ENCODE results near the gene AGBL5.
"Not testable (repeated sequence)": the region's sequence is repeated elsewhere in the genome, so short reads cannot be mapped to it uniquely, and the experiment has no call there.

AGBL5 gene

GRCh38 chr2:27094353-27094984 is 43.0 kb downstream of the AGBL5 start:
- DNase-seq = no peak

- DNase-seq = no peak
Measured at GRCh38 chr2:27095427-27095744, 43.9 kb downstream of the AGBL5 start.

- DNase-seq = peak in 1 of 2 experiments; percentile 37
Measured at GRCh38 chr2:27095745-27096651, 44.5 kb downstream of the AGBL5 start.

- no peak for DNase-seq
Measured at GRCh38 chr2:27096748-27097297, 45.4 kb downstream of the AGBL5 start.

- no peak for DNase-seq
Measured at GRCh38 chr2:27097341-27097740, 45.9 kb downstream of the AGBL5 start.

- DNase-seq = no peak
Measured at GRCh38 chr2:27099334-27099955, 48.0 kb downstream of the AGBL5 start.

- DNase-seq = no peak
Measured at GRCh38 chr2:27100036-27100435, 48.6 kb downstream of the AGBL5 start.

GRCh38 chr2:27102329-27102728 is 50.9 kb downstream of the AGBL5 start:
- DNase-seq = no peak

GRCh38 chr2:27105981-27106380 is 54.5 kb downstream of the AGBL5 start:
- no peak for DNase-seq

GRCh38 chr2:27108221-27108620 is 56.8 kb downstream of the AGBL5 start:
- no peak for DNase-seq

GRCh38 chr2:27109083-27109482 is 57.6 kb downstream of the AGBL5 start:
- no peak for DNase-seq

GRCh38 chr2:27110603-27111352 is 59.3 kb downstream of the AGBL5 start:
- DNase-seq = not testable (repeated sequence)

GRCh38 chr2:27111392-27112078 is 60.1 kb downstream of the AGBL5 start:
- DNase-seq = not testable (repeated sequence)

GRCh38 chr2:27115519-27115918 is 64.1 kb downstream of the AGBL5 start:
- no peak for DNase-seq

GRCh38 chr2:27117995-27118524 is 66.6 kb downstream of the AGBL5 start:
- no peak for DNase-seq

GRCh38 chr2:27118525-27119329 is 67.3 kb downstream of the AGBL5 start, which contains the start of gene CGREF1:
TSS of gene CGREF1 (minus strand) at chr2:27119128. CDS start at chr2:27104366, 14,762 bp downstream.
- DNase-seq = no peak

GRCh38 chr2:27119330-27119670 is 67.8 kb downstream of the AGBL5 start:
- not testable (repeated sequence) for DNase-seq

Measured in SW 1271 (cell line).